ENCODE results near the gene ZNF525.
A peak's percentile ranks its signal among the peaks of the same experiment; 100 is the strongest.
"Not testable (repeated sequence)": the region's sequence is repeated elsewhere in the genome, so short reads cannot be mapped to it uniquely, and the experiment has no call there.

The ZNF525 gene

DNA sequence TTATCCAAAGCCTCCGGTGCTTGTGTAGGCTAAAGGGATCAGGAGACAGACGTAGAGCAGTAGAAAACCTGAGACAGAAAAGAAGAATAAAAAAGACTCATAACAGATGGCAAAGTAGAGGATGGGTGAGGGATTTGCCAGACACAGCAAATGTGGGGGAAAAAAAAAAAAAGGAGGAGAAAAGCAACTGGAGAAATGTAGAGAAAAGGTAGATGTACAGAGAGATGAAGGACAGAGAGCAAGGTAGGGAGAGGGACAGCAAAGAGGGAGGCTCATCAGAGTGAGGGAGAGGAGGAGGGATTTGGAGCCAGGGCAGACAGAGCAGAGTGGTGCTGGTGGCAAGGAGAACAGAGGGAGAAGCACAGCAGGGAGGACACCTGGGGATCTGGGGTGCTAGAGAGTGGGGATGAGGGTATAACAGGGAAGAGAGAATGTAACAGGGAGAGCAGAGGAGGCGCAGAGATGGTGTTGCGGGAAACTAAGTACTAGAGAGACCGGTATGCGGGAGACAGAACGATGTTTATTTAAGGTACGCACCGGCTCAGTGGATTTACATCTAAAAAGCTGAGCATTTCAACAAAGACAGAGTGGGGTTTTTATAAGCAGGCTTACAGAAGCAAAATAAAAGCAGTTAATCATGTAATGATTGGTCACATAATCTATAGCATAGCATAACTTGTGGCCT, 30.5 kb downstream of the ZNF525 start:
- DNase-seq: not testable (repeated sequence)

DNA sequence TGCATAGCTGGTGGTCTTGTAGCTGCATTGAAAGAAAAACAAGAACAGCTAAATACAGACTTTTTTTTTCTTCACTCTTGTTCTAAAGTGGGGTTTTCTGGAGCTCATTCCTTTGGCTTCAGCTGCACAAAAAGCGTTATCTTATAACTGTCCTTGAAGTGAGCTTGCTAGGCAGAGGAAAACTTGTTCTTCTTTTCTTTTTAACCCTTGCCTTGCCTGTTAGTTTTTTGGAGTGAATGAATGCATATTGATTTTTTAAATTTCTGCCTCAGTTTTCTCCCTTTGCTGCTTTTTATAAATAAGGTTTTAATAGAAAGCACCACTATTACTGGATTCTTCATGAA, 31.0 kb downstream of the ZNF525 start:
- DNase-seq: no peak

DNA sequence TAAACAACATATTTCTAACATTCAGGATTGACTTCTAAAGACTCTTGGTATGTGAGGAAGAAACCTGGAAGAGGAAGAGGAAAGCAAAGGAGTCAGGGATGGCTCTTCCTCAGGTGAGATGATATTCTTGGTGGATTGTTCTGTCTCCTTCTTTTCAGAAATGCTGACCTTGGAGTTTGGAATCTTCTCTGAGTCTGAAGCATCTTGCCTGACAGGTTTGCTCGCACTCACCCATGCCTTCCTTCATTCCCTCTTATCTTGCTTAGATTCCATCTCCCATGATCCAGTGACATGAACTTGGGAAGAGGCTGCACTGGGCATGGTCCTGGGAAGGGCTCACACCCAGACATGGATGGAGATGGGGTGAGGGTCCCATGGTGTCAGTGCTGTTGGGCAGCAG, 32.4 kb downstream of the ZNF525 start:
- DNase-seq: not testable (repeated sequence)

DNA sequence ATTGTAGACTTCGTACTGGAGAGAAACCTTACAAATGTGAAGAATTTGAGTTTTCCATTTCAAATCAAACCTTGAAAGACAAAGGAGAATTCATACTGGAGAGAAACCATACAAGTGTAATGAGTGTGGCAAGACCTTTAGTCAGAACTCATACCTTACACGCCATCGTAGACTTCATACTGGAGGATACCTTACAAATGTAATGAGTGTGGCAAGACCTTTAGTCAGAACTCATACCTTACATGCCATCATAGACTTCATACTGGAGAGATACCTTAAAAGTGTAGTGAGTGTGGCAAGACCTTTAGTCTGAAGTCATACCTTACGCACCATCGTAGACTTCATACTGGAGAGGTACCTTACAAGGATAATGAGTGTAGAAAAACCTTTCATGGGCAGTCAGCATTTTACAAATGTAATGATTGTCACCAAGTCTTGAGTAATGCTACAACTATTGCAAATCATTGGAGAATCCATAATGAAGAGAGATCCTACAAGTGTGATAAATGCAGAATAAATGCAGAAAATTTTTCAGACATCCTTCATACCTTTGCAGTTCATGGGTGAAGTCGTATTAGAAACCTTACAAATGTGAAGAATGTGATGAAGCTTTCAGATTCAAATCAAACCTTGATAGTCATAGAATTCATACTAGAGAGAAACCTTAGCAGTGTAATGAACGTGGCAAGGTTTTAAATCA, 44.1 kb downstream of the ZNF525 start:
- no peak for DNase-seq

DNA sequence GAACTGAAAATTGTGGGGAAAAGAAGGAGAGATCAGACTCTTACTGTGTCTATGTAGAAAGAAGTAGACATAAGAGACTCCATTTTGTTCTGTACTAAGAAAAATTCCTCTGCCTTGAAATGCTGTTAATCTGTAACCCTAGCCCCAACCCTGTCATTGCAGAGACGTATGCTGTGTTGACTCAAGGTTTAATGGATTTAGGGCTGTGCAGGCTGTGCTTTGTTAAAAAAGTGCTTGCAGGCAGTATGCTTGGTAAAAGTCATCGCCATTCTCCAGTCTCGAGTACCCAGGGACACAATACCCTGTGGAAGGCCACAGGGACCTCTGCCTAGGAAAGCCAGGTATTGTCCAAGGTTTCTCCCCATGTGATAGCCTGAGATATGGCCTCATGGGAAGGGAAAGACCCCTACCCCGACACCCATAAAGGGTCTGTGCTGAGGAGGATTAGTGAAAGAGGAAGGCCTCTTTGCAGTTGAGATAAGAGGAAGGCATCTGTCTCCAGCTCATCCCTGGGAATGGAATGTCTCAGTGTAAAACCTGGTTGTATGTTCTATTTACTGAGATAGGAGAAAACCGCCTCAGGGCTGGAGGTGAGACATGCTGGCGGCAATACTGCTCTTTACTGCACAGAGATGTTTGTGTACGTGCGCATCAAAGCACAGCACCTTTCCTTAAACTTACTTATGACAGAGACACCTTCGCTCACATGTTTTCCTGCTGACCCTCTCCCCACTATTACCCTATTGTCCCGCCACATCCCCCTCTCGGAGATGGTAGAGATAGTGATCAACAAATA, 55.2 kb downstream of the ZNF525 start:
- not testable (repeated sequence) for DNase-seq

DNA sequence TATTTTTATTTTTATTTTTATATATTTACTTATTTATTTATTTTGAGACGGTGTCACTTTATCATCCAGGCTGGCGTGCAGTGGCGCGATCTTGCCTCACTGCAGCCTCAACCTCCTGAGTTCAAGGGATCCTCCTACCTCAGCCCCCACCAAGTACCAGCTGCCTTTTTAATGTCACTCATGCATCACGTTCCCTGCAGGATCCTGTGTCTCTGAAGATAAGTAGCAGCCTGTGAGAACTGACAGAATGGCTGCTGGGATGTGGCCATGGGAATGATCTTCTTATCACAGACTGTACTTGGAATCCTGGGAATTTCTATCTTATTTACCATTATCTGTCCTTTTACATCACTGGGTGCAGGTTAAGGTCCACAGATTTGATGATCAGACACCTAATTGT, 57.0 kb downstream of the ZNF525 start:
- DNase-seq: no peak

DNA sequence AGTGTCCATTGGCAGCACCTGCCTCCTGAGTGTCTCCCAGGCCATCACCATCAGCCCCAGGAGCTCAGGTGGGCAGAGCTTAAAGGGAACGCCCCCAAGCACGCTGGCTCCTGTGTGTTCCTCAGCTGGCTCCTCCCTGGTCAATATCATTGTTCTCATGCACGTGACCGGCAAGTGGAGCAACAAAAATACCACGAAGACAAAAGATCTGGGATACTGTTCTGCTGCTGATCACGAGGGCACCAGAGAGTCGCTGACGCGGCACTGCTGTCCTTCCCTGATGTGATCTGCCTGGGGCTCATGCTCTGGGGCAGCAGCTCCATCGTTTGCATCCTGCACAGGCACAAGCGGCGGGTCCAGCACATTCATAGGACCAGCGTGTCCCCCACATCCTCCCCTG, 57.6 kb downstream of the ZNF525 start:
- DNase-seq: not testable (repeated sequence)

DNA sequence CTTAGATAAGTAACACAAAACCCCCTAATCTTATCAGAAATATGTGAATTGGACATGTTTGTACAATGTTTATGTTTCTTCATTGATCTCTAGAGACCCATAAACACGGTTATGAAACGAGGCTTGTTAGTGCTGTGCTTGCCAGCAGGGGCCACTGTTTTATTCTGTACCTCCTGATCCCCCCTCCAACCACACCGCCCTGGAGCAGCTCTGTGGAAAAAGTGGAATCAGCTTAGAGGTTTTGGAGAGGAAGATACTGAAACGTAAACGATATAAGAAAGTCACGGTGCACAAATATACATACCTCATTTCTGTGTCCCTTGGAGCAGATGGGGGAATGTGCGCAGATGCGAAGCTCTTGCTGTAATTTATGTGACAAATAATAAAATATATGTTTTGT, 58.2 kb downstream of the ZNF525 start:
- DNase-seq: not testable (repeated sequence)

DNA sequence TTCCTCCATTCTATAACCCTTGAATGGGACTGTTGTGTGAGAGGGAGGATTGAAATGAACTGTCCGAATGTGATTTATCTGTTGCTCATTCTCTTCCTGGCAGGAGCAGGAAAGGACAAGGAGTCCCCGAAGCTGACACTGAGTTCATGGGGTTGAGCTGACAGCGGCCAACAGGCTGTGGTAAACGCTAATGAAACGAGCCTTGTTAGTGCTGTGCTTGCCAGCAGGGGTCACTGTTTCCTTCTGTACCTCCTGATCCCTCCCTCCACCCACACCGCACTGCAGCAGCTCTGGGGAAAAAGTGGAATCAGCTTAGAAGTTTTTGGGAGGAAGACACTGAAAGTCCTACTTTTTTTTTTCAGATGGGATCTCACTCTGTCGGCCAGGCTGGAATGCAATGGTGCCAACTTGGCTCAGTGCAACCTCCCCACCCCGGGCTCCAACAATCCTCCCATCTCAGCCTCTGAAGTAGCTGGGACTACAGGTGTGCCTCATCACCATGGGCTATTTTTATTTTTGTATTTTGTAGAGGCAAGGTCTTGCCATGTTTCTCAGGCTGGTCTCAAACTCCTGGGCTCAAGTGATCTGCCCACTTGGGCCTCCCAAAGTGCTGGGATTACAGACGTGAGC, 59.6 kb downstream of the ZNF525 start:
- DNase-seq: peak; percentile 49

DNA sequence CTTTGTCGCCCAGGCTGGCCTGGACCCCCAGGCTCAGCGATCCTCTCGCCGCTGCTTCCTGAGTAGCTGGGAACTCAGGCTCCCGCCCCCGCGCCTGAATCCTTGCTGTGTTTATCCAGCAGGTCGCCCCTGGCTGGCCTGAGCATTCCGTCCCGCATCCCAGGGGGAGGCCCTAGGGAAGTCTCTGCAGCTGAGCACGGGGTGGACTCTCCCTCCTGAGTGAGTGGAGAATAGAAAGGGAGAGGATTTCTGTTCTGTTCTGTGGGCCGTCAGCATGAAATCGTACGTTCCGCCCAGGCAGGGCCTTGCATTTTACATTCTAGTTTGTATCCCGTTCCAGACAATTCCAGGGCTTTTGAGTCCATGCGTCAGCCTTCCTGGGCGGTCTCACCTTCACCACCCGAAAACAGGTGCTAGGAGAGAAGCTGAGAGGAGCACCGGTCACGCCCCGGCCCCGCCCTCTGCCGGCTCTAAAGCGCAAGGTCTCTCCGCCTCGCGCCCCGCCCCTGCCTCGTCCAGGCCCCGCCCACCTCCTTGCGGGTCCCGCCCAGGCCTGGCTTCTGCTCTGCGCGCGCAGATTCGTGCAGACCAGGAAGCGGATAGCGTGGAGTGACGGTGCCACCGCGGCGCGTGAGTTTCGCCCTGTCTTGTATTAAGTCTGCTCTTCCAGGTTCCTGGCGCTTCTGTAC, 66.0 kb downstream of the ZNF525 start, which contains the start of gene ZNF761:
Gene ZNF761, plus strand, starts transcription at position 586 of the 689 bp plus-strand sequence. CDS start 15,285 bp downstream, outside the sequence.
- peak; percentile 98 for DNase-seq

DNA sequence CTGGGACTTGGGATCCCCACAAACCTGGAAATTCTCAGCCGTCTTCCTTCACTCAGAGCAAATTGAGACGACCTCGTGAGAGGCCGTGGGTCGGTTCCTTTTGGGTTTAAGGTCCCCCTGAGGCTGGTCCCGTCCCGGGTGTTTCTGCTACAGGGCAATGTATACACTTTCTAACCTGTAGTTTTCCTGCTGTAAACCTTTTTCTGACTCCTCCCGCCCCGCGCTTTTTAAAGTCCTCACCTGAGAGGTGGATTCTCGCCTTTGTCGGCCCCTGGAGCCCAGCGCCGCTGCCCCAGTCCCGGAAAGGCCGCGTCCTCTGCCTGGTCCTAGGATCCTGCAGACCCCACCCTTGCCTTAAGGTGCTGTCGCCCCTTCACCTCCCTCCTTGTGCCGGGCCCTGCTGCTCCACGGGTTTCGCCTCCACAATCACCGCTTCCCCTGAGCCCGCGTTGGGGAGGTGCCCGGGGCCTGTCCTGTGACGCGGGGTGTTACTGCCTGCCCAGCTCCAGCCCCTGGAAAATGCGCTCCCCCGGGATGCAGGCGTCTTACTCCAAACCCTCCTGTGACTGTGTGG, 66.7 kb downstream of the ZNF525 start:
- no peak for DNase-seq
